Esophagus squamous epithelium (tissue), 4 donors: ENCODE results near the gene MYPOP.

Source experiments
- CTCF ChIP-seq, 6 experiments: fragments of 450-650 bp in 4 of 6; fragments of 200-600 bp in 2 of 6; sonication (generic) in 2 of 6; IDR thresholded peaks; one replicate each; pipeline ENCODE4 v1.5.1; 2016 to 2019; ENCODE audit warnings: antibody characterized with exemption in 6 of 6, mild to moderate bottlenecking in 4 of 6, moderate library complexity in 4 of 6
- POLR2A ChIP-seq, 4 donors: fragments of 450-650 bp; IDR thresholded peaks; one replicate each; pipeline ENCODE4 v1.6.1; 2017; ENCODE audit warnings: antibody characterized with exemption in 4 of 4, mild to moderate bottlenecking in 4 of 4, moderate library complexity in 3 of 4

DNA sequence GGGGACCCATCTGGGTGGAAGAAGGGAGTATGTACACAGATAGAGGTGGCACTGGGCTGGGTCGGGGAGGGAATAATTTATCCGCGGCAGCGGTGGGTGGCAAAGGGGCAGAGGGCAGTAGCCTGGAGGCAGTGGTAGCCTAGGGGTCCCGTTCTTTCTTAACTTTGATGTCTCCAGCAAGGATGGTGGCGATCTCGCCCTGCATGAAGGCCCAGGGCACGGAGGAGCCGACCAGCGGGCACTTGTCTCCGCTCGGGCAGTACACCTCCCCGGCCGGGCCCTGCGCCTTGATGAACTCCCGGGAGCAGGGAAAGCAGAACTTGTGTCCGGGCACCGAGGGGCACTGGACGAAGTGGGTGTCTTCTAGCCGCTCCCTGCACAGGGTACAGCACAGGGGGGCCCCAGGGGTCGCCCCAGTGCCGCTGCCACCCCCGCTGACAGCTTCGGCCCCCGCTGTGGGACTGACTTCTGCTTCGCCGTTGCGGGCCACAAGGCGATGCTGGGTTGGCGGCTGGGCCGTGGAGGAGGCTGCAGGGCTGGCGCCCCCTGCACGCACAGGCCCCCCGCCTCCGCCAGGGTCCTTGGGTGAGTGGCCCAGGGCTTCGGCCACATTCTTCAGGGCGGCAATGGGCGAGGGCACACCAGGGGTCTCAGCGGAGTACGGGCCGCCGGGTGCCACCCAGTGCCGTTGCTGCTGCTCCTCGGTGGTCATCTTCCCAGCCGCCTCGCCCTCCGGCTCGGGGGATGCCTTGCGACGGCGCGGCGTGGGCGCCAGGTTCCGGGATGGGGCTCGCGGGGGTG, 18.3 kb downstream of the MYPOP start:
- no peak for TF ChIP-seq POLR2A (IDR thresholded peaks at IDR 0.05)
- TF ChIP-seq CTCF (IDR thresholded peaks at IDR 0.05), result no peak
